ENCODE results near the gene TSPAN16.

- TF ChIP-seq EZH2 (IDR thresholded peaks at IDR 0.05; ENCODE audit: borderline replicate concordance, low read depth, low read length, poor library complexity, severe bottlenecking) (no peak), CTCF (conservative IDR thresholded peaks at IDR 0.05; ENCODE audit: low read depth, low read length) (no peak)
Measured at GRCh38 chr19:11356074-11356397, 60.1 kb downstream of the TSPAN16 start.
